HepG2 (cell line): ENCODE results near the gene UBE3B. TPM values are rescaled to one million over a fixed set of nuclear protein-coding genes. Genes with fewer than 3 reads are reported as not detected.
A peak's percentile ranks its signal among the peaks of the same experiment; 100 is the strongest.

Experiments
- AKNA ChIP-seq: sonication (generic); formaldehyde crosslinking; IDR thresholded peaks from 2 replicates; pipeline ENCODE4 v1.4.0; 2020; ENCODE audit warnings: missing genetic modification reagents, borderline replicate concordance
- ATAD3A ChIP-seq: sonication (generic); formaldehyde crosslinking; IDR thresholded peaks from 2 replicates; pipeline ENCODE4 v1.4.0; 2020; ENCODE audit warnings: missing genetic modification reagents
- CBX1 ChIP-seq: IDR thresholded peaks from one replicate; pipeline ENCODE4 v1.6.1; 2016; ENCODE audit warnings: antibody characterized with exemption, low read depth
- FLYWCH1 ChIP-seq: sonication (generic); formaldehyde crosslinking; IDR thresholded peaks from 2 replicates; pipeline ENCODE4 v1.8.1; 2023; ENCODE audit warnings: mild to moderate bottlenecking, missing genetic modification reagents
- FOSL2 ChIP-seq: sonication (generic); formaldehyde crosslinking; IDR thresholded peaks from 2 replicates; pipeline ENCODE4 v1.4.0; 2020; ENCODE audit warnings: missing genetic modification reagents
- HDAC6 ChIP-seq: fragments of 200-600 bp; sonication (generic); IDR thresholded peaks from 2 replicates; pipeline ENCODE4 v1.7.0; 2017; ENCODE audit warnings: mild to moderate bottlenecking, antibody characterized with exemption, low read length, low read depth
- JUN ChIP-seq: sonication (generic); formaldehyde crosslinking; IDR thresholded peaks from 2 replicates; pipeline ENCODE4 v1.4.0; 2020; ENCODE audit warnings: mild to moderate bottlenecking, missing genetic modification reagents
- KAT2B ChIP-seq: fragments of 150-350 bp; IDR thresholded peaks from 2 replicates; pipeline ENCODE4 v1.6.1; 2014; ENCODE audit warnings: low read depth, low read length, borderline replicate concordance
- KAT8 ChIP-seq: IDR thresholded peaks from 2 replicates; pipeline ENCODE4 v1.6.1; 2016; ENCODE audit warnings: missing genetic modification reagents, missing compliant biosample characterization
- MEF2D ChIP-seq: sonication (generic); formaldehyde crosslinking; IDR thresholded peaks from 2 replicates; pipeline ENCODE4 v1.5.1; 2020; ENCODE audit warnings: mild to moderate bottlenecking, missing genetic modification reagents
- NFRKB ChIP-seq: fragments of 450-650 bp; IDR thresholded peaks from 2 replicates; pipeline ENCODE4 v1.6.1; 2017
- RARG ChIP-seq: sonication (generic); formaldehyde crosslinking; IDR thresholded peaks from 2 replicates; pipeline ENCODE4 v1.4.0; 2020; ENCODE audit warnings: low read depth, mild to moderate bottlenecking, missing genetic modification reagents
- SATB2 ChIP-seq: sonication (generic); formaldehyde crosslinking; IDR thresholded peaks from 2 replicates; pipeline ENCODE4 v1.5.0; 2020; ENCODE audit warnings: missing genetic modification reagents
- SMAD9 ChIP-seq: sonication (generic); formaldehyde crosslinking; IDR thresholded peaks from 2 replicates; pipeline ENCODE4 v1.5.1; 2020; ENCODE audit warnings: mild to moderate bottlenecking, missing genetic modification reagents
- TAF15 ChIP-seq: fragments of 200-400 bp; formaldehyde crosslinking; IDR thresholded peaks from one replicate; pipeline ENCODE4 v1.6.1; 2018; ENCODE audit warnings: mild to moderate bottlenecking, low read depth, low read length; ENCODE audit not compliant: poor library complexity, severe bottlenecking
- TBL1XR1 ChIP-seq: fragments of 150-350 bp; IDR thresholded peaks from 2 replicates; pipeline ENCODE4 v1.6.1; 2014; ENCODE audit warnings: borderline replicate concordance, low read length; ENCODE audit not compliant: partially characterized antibody
- ZNF224 ChIP-seq: sonication (generic); formaldehyde crosslinking; IDR thresholded peaks from 2 replicates; pipeline ENCODE4 v1.5.0; 2020; ENCODE audit warnings: mild to moderate bottlenecking, missing genetic modification reagents
- ZNF274 ChIP-seq: sonication (generic); formaldehyde crosslinking; IDR thresholded peaks from 2 replicates; pipeline ENCODE4 v1.5.1; 2020; ENCODE audit warnings: mild to moderate bottlenecking, missing genetic modification reagents
- ZNF3 ChIP-seq: IDR thresholded peaks from 2 replicates; pipeline ENCODE4 v1.7.0; 2017; ENCODE audit warnings: inconsistent platforms
- ZNF468 ChIP-seq: sonication (generic); formaldehyde crosslinking; IDR thresholded peaks from 2 replicates; pipeline ENCODE4 v1.8.0; 2022; ENCODE audit warnings: mild to moderate bottlenecking, moderate library complexity, missing genetic modification reagents
- ZNF546 ChIP-seq: sonication (generic); formaldehyde crosslinking; conservative IDR thresholded peaks from 2 replicates; pipeline ENCODE4 v1.8.1; 2023; ENCODE audit warnings: mild to moderate bottlenecking, missing genetic modification reagents
- ZNF564 ChIP-seq: sonication (generic); formaldehyde crosslinking; IDR thresholded peaks from 2 replicates; pipeline ENCODE4 v1.8.1; 2023; ENCODE audit warnings: mild to moderate bottlenecking, missing genetic modification reagents
- ZNF75D ChIP-seq: sonication (generic); formaldehyde crosslinking; IDR thresholded peaks from 2 replicates; pipeline ENCODE4 v1.8.1; 2023; ENCODE audit warnings: missing genetic modification reagents, mild to moderate bottlenecking, borderline replicate concordance
- ZNF772 ChIP-seq: sonication (generic); formaldehyde crosslinking; IDR thresholded peaks from 2 replicates; pipeline ENCODE4 v1.5.0; 2020; ENCODE audit warnings: mild to moderate bottlenecking, missing genetic modification reagents
- ZNF776 ChIP-seq: sonication (generic); formaldehyde crosslinking; IDR thresholded peaks from 2 replicates; pipeline ENCODE4 v1.4.0; 2020; ENCODE audit warnings: mild to moderate bottlenecking, missing genetic modification reagents
- polyA plus RNA-seq, 8 experiments: library from polyadenylated mRNA; depleted of rRNA in 3 of 8; stranded (reverse) in 7 of 8; unstranded in 1 of 8; fragments of >200 nt; fragmentation: Illumina TruSeq in 4 of 8; extraction: Trizol in 4 of 8; gene quantifications; 2 replicates each; pipeline versions ENCODE4 v1.2.1 to v1.2.3, GENCODE V29; 2011 to 2016; ENCODE audit warnings: low read depth in 4 of 8, missing spikeins in 1 of 8, mixed read lengths in 1 of 8; ENCODE audit not compliant: insufficient read depth in 1 of 8
- total RNA-seq, 5 experiments: library from RNA; depleted of rRNA; stranded (reverse); fragments of >200 nt; fragmentation: Illumina TruSeq; extraction: Trizol; gene quantifications; 2 replicates each; pipeline ENCODE4 v1.2.3, GENCODE V29; 2016; ENCODE audit warnings: low read depth in 1 of 5

UBE3B gene
- total and polyA plus RNA-seq, 2 of the 13 experiments (the other 11 are each of a cell fraction or from before 2014, with no cell fraction given), result 22.7 to 25.3 TPM

DNA sequence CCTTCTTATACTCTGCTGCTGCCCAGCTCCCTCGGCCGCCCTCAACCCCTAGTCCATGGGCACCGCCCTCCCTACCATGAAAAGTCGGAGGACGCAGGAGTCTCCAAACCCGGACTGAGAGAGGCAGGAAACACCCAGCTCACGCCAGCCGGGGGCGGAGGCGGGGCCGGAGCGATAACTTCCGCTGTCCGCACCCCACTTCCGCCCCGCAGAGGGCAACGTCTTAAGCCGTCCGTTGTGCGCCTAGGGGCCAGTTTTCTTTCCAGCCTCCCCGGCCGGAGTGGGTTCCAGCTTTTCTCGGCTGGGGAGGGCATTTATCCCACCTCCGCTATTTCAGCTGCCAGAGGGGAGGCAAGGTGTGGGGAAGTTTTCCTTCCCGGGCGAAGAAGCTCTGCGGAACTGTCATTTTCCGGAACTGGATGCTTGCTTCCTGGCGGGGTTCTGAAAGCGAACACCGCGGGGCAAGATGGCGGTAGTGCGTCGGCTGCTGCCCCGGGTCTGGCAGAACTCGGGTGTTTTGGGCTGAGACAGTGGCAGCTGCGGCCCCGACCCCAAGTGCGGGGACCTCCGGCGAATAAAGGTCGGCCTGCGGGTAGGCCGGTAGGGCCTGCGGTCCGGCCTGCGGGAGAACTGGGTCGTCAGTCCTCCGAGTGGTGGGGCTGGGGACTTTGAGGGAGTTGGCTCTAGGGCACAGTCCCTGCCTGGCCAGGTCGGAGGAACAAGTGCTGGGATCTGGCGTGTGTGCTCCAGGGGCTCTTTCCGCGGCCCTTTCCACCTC lies at the start of gene UBE3B, which contains the start of gene KCTD10 (continued):
- TF ChIP-seq SMAD9 (0 out of 2 replicates have a peak, but pooled peaks have one; percentile 56), ZNF546 (CRISPR knock-in tag) (no peak), KAT8 (CRISPR knock-in tag) (peak; percentile 97), ATAD3A (CRISPR knock-in tag) (no peak), ZNF3 (CRISPR knock-in tag) (peak; percentile 28; the same call in 1 of the 2 replicates), ZNF468 (CRISPR knock-in tag) (no peak), TBL1XR1 (no peak), ZNF274 (CRISPR knock-in tag) (peak; percentile 60; the same call in 1 of the 2 replicates), CBX1 (no peak), JUN (0 out of 2 replicates have a peak, but pooled peaks have one; percentile 23), ZNF564 (CRISPR knock-in tag) (0 out of 2 replicates have a peak, but pooled peaks have one; percentile 31), MEF2D (peak; percentile 89), TAF15 (no peak), KAT2B (no peak), FOSL2 (CRISPR knock-in tag) (peak; percentile 38), ZNF776 (CRISPR knock-in tag) (peak; percentile 94), SATB2 (CRISPR knock-in tag) (0 out of 2 replicates have a peak, but pooled peaks have one; percentile 58), ZNF75D (CRISPR knock-in tag) (no peak), AKNA (no peak), FLYWCH1 (CRISPR knock-in tag) (0 out of 2 replicates have a peak, but pooled peaks have one; percentile 36), RARG (CRISPR knock-in tag) (no peak), NFRKB (peak; percentile 87), HDAC6 (no peak), ZNF772 (CRISPR knock-in tag) (peak; percentile 71), ZNF224 (CRISPR knock-in tag) (no peak)
